GM23248 (cell line): ENCODE data around the gene SWAP70.

Experiments
- EZH2 ChIP-seq: fragments of 200-600 bp; sonication (generic); IDR thresholded peaks from 2 replicates; pipeline ENCODE4 v1.6.1; 2018; ENCODE audit warnings: antibody characterized with exemption, mild to moderate bottlenecking; ENCODE audit not compliant: insufficient read depth, poor library complexity, severe bottlenecking
- EZH2phosphoT487 ChIP-seq: fragments of 200-600 bp; sonication (generic); IDR thresholded peaks from 2 replicates; pipeline ENCODE4 v1.6.1; 2018; ENCODE audit warnings: antibody characterized with exemption, moderate library complexity, mild to moderate bottlenecking, low read depth; ENCODE audit not compliant: insufficient read depth

DNA sequence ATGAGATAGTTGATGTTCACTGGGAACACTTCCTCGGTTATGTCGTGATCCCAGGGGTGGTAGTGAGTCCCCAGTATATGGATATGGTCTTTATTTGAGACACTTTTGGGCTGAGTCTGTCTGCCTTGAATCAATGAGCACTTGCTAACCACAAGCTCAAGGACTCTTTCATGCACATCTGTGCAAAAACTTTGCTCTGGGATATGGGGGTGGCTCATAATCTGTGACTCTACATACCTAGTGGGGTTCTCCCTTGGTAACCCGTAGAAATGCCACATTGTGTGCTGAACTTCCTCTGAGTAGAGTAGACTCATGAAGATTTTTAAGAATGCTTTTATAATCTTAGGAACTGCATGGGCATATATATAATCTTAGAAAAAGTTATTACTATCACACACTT, 69.3 kb downstream of the SWAP70 start:
- TF ChIP-seq EZH2phosphoT487 (no peak), EZH2 (no peak)
